Motor neuron (in vitro differentiated cells): ENCODE results near the gene KLHL26. TPM values are rescaled to one million over a fixed set of nuclear protein-coding genes. Genes with fewer than 3 reads are reported as not detected.

Experiments
- ATAC-seq, 8 experiments: fragments of 200-7000 bp; cut with Tn5 transposase; replicated peaks in 6 of 8; 2 replicates each; pipeline ENCODE4 v1.8.0; 2021; ENCODE audit warnings: mild to moderate bottlenecking in 8 of 8, moderate library complexity in 8 of 8
- H3K27ac ChIP-seq, 2 donors: fragments of 250-450 bp; sonication (Bioruptor Pico); 2 replicates each; pipeline ENCODE4 v1.9.0; 2021; ENCODE audit warnings: antibody characterized with exemption in 2 of 2, mild to moderate bottlenecking in 2 of 2, moderate library complexity in 1 of 2
- H3K4me1 ChIP-seq, 2 donors: fragments of 250-450 bp; sonication (Bioruptor Pico); replicated peaks in 1 of 2; 2 replicates each; pipeline ENCODE4 v1.6.1; 2021; ENCODE audit warnings: antibody characterized with exemption in 2 of 2, mild to moderate bottlenecking in 2 of 2, moderate library complexity in 1 of 2
- H3K4me3 ChIP-seq, 5 donors: fragments of 250-450 bp; sonication (Bioruptor Pico); 2 replicates each; pipeline ENCODE4 v1.9.0; 2021; ENCODE audit warnings: antibody characterized with exemption in 5 of 5, mild to moderate bottlenecking in 5 of 5, moderate library complexity in 4 of 5
- WGBS, 10 experiments: fragments of 450-650 bp; shearing (Covaris generic); methylation state at CpG; one replicate each; pipeline ENCODE4 v1.0.0; 2022; 5-methylcytosine and 5-hydroxymethylcytosine counted together
- in situ Hi-C, 9 experiments: fragments of 400-800 bp; cut with MboI; loops; one replicate each; pipeline ENCODE4 v1.15.0; 2021; ENCODE audit warnings: low sequenced_read_pairs in 9 of 9, low pct_unique_long_range_greater_than_20kb in 2 of 9; ENCODE audit not compliant: unreplicated experiment in 9 of 9
- total RNA-seq, 8 experiments: library from RNA; unstranded; fragments of 300-600 nt; gene quantifications; 2 replicates each; pipeline versions ENCODE4 v1.2.3 to v1.2.4, GENCODE V29; 2022

The KLHL26 gene
- total RNA-seq, 8 experiments from 2014 or later, result 0.92 to 8.3 (median 5.6) TPM

DNA sequence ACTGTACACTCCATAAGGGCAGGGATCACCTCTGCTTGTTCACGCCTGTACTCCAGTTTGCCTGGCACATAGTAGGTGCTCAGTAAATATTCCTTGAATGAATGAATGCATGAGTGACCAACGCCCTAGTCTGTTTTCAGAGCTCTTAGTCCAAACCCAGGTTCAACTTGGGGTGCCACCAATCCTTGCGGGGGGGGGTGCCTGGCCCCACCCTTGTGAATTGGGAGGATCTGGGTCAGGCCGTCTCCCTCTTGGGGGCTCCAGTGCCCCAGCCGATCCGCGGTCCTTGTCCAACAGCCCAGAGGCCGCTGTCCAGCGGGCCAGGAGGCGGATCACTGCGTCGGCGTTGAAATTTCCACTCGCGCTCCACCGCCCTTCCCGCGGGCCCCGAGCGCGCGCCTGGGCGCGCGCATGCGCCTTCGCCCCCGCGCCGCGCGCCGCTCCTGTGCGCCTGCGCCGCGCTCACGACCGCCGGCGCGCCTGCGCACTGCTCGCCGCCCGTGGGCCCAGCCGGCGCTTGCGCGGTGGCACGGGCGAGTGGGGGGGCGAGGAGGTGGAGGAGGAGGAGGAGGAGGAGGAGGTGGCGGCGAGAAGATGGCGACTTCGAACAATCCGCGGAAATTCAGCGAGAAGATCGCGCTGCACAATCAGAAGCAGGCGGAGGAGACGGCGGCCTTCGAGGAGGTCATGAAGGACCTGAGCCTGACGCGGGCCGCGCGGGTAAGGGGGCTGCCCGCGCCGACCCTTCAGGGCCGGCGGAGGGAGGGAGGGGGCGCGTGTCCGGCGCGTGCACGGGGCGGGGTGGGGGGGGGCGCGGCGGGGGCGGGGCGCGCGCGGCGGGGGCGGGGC lies 46.5 kb downstream of the KLHL26 start, which contains the start of gene CRTC1:
TSS of gene CRTC1 (plus strand) at position 572 of the 849 bp plus-strand sequence. CDS start at position 595, 23 bp downstream.
- 0 to 83% (median 50%) methylated on average over 1 to 3 of the region's 93 CpGs; no CpG with 5 or more reads in 5 of the 10 experiments for WGBS, 10 experiments
- peak; percentile 83 to 90 (median 89) for ATAC-seq
- in situ Hi-C loops, result no loop called here
- Histone ChIP-seq H3K27ac (peak within 1 kb of the TSS; percentile 90 to 92), H3K4me1 (peaks cover 5 to 8% of the 10 kb centered on the region in 2 donors), H3K4me3 (peak within 1 kb of the TSS; percentile 49 to 92 (median 73))

DNA sequence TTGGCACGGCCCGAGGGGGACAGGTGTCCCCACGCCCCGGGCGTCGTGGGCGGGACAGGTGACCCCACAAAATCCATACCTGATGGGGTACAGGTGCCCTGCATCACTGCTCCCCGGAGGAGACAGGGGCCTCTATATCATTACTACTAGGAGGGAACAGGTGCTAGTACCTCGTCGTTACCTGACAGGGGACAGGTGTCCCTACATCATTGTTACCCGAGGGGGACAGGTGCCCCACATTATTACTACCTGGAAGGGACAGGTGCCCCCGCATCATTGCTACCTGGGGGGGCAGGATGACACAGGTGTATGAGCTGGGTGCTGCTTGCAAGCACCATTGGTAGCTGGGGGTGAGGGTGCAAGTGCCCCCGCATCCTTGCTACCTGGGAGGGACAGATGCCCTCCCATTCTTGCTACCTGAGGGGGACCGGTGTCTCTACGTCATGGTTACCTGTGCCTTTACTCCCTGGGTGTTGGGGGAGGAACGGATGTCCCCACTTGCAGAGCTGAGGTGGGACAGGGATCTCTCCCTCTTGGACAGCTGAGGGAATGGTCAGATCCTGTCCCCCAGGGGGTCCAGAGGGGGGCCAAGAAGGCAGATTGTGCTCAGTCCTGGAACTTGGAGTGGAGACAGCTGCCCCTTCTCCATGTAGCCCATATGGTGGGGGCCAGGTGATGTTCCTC lies 47.3 kb downstream of the KLHL26 start:
- 48 to 100% (median 72%) methylated on average over 1 to 5 of the region's 16 CpGs; no CpG with 5 or more reads in 6 of the 10 experiments for WGBS, 10 experiments
- in situ Hi-C loops, result no loop called here
- Histone ChIP-seq H3K4me1 (peaks cover 5 to 7% of the 10 kb centered on the region in 2 donors), H3K27ac (peak overlapping the region; percentile 90 to 92), H3K4me3 (peak overlapping the region; percentile 49 to 92 (median 73))
- ATAC-seq, result peak in 2 of 8 experiments; percentile 4 to 8

DNA sequence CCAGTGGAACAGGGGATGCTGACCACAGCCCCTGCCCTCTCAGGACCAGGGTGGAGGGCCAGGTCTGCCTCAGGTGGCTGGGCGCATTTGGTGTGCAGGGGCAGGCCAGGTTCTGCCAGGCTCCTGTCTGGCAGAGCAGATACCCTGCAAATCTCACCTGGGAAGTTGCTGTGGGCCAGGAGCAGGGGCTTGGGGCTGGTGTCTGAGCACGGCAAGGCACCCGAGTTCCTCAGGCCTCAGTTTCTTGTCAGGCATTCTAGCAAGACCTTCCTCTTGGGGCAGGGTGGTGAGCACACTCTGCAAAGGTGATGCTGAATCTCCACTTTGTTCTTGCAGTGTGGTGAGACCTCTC lies 47.8 kb downstream of the KLHL26 start:
- Histone ChIP-seq H3K27ac (no peak overlapping the region), H3K4me1 (peaks cover 5 to 7% of the 10 kb centered on the region in 2 donors), H3K4me3 (peak overlapping the region in 3 of 5 donors; percentile 49 to 92 (median 78))
- in situ Hi-C loops, result no loop called here
- 50 to 92% methylated on average over 1 to 2 of the region's 3 CpGs; no CpG with 5 or more reads in 8 of the 10 experiments for WGBS, 10 experiments
- ATAC-seq, result no peak

DNA sequence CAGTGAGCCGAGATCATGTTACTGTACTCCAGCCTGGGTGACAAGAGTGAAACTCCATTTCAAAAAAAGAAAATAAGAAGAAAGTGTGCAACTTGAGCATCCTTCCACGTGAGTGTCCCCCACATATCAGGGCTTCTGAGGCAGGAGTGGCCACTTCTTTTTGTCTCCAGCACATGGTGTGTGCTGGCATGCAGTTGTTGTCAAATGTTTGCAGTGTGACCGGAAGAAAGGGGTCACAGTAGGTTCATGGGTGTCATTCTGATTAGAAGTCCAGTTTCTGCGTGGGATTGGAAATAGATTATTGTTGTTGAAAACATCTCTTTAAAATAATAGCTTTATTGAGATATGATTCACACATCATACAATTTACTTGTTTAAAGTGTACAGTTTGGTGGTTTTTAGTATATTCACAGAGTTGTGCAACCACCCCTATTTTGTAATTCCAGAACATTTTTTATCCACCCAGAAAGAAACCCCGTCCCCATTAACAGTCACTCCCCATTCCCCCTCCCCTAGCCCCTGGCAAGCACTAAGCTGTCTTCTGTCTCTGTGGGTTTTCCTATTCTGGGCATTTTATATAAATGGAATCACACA lies 48.9 kb downstream of the KLHL26 start:
- H3K4me3 ChIP-seq, result no peak overlapping the region
- ATAC-seq, result no peak
- in situ Hi-C loops, result no loop called here

DNA sequence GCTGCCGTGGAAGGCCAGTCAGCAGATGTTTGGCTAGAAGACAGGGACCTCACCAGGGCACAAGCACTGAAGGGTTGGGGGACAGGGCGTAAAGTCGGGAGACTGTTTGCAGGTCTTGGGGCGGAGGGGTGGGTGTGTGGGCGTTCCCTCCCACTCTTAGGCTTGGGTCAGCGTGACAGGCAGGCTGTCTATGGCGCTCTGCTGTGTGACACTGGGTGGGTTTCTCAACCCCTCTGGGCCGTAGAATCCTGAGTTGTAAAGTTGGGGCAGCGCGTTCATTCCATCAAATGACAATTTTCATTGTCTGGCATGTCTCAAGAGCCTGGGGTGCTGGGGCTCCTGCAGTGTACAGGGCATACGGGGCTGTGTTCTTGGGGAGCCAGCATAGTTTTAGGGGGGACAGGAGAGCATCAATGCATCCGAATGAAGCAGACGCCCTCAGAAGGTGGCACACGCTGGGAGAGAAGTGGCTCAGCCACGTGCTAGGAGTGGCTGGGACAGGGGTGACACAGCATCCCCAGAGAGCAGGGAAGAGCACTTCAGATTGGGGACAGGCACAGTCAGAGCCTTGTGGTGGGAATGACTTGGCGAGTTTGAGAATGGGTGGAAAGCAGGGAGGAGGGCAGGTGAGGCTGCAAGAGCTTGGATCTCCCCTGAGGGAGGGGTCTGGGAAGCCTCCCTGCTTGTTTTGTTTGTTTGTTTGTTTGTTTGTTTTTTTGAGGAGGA lies 51.1 kb downstream of the KLHL26 start:
- in situ Hi-C loops, result no loop called here
- no peak for ATAC-seq
- WGBS, 10 experiments, result 77 to 100% (median 91%) methylated on average over 1 to 6 of the region's 16 CpGs; no CpG with 5 or more reads in 4 of the 10 experiments
- Histone ChIP-seq H3K4me1 (peaks cover 5 to 7% of the 10 kb centered on the region in 2 donors), H3K4me3 (no peak overlapping the region), H3K27ac (no peak overlapping the region)

More for the DNA sequence above, 48.9 kb downstream of the KLHL26 start:
- Histone ChIP-seq H3K4me1 (peaks cover 5 to 7% of the 10 kb centered on the region in 2 donors), H3K27ac (no peak overlapping the region)
- 22 to 100% (median 83%) methylated on average over 1 to 4 of the region's 5 CpGs; no CpG with 5 or more reads in 1 of the 10 experiments for WGBS, 10 experiments

DNA sequence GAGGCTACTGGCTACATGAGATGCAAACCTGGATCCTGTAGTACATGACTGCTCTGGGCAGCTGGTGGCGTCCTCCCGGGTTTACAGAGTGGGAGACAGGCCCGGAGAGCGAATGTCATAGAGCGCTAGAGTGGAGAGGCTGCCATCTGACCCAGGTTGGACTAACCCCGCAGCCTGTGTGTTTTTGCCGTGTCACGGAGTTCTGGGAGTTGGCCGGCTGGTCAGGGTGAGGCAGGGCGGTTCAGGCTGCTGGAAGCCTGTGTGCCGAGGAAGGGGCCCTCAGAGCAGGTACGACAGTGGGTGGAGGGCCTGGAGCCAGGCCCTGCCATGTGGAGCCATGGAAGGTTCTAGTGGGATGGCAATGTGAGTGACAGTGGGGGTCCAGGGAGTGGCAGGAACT lies 59.2 kb downstream of the KLHL26 start:
- 92 to 100% (median 95%) methylated on average over 1 to 6 of the region's 12 CpGs; no CpG with 5 or more reads in 6 of the 10 experiments for WGBS, 10 experiments
- no peak for ATAC-seq
- in situ Hi-C loops, result no loop called here
- Histone ChIP-seq H3K4me3 (no peak overlapping the region), H3K4me1 (peaks cover 2 to 13% of the 10 kb centered on the region in 2 donors), H3K27ac (no peak overlapping the region)

DNA sequence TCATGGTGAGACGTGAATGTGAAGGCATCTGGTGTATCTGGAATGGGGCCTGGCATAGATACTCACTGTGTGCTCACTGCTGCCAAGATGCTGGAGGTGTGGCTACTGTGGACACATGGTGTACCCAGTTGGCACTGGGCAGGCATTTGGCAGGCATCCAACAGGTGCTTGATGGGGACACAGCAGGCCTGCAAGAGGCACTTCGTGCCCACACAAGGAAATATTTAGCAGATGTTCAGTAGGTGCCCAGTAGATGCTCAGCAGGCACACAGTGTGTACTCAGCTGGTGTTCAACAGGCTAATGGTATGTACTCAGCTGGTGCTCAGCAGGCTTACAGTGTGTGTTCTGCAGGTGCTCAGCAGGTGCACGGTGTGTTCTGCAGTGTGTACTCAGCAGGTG lies 60.9 kb downstream of the KLHL26 start:
- no peak for ATAC-seq
- 80 to 100% methylated on average over 1 of the region's 3 CpGs; no CpG with 5 or more reads in 8 of the 10 experiments for WGBS, 10 experiments
- Histone ChIP-seq H3K4me3 (no peak overlapping the region), H3K4me1 (peaks cover 8 to 19% of the 10 kb centered on the region in 2 donors), H3K27ac (no peak overlapping the region)
- in situ Hi-C loops, result no loop called here

DNA sequence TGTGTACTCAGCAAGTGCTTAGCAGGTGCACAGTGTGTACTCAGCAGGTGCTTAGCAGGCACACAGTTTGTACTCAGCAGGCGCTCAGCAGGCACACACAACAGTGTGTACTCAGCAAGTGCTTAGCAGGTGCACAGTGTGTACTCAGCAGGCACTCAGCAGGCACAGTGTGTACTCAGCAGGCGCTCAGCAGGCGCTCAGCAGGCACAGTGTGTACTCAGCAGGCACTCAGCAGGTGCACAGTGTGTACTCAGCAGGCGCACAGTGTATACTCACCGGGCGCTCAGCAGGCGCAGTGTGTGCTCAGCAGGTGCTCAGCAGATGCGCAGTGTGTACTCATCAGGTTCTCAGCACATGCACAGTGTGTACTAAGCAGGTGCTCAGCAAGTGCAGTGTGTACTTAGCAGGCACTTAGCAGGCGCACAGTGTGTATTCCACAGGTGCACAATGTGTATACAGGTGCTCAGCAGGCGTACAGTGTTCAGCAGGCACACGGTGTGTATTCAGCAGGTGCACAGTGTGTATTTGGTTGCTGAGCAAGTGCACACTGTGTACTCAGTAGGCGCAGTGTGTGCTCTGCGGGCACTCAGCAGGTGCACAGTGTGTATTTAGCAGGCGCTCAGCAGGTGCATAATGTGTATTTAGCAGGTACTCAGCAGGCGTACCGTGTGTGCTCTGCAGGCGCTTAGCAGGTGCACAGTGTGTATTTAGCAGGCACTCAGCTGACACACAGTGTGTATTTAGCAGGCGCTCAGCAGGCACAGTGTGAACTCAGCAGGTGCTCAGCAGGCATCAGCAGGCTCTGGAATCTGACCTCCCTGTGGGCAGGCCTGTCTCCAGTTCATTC lies 61.7 kb downstream of the KLHL26 start:
- in situ Hi-C loops, result no loop called here
- H3K27ac ChIP-seq, result no peak overlapping the region
- peaks cover 8 to 19% of the 10 kb centered on the region in 2 donors for H3K4me1 ChIP-seq
- no peak for ATAC-seq
- whole genome bisulfite sequencing, 10 experiments, result 83 to 100% (median 91%) methylated on average over 3 to 13 of the region's 18 CpGs; no CpG with 5 or more reads in 2 of the 10 experiments
- H3K4me3 ChIP-seq, result no peak overlapping the region

DNA sequence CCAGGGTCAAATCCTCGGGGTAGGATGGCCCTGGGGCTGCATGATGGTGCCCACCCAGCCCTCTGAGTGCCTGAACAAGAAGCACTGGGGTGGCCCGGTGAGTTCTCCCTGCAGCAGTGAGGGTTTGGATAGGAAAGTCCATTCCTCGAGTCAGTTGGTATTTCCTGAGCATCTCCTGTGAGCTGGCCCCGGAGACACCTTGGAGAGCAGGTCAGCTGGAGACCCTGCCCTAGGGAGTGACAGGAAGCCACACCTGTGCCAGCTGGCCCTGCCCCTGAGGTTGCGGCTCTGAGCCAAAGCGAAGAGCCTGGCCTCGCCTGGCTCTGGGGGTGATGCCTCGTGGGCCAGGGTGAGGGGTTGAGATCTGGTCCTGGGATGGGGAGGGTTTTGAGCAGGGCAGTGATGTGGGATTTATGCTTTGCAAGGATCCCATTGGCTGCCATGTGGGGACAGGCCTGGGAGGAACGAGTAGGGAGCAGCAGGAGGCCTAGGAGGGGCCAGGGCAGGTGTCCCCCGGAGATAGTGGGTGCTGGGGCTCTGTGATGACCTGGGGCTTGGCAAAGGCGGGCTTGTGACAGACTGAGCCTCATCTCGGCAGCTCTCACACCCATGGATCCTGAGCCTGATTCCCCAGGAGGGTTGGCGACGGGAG lies 62.7 kb downstream of the KLHL26 start:
- Histone ChIP-seq H3K4me1 (peaks cover 8 to 19% of the 10 kb centered on the region in 2 donors), H3K4me3 (no peak overlapping the region), H3K27ac (no peak overlapping the region)
- no peak for ATAC-seq
- in situ Hi-C loops, result no loop called here
- 64 to 100% (median 82%) methylated on average over 1 to 9 of the region's 14 CpGs; no CpG with 5 or more reads in 5 of the 10 experiments for WGBS, 10 experiments

DNA sequence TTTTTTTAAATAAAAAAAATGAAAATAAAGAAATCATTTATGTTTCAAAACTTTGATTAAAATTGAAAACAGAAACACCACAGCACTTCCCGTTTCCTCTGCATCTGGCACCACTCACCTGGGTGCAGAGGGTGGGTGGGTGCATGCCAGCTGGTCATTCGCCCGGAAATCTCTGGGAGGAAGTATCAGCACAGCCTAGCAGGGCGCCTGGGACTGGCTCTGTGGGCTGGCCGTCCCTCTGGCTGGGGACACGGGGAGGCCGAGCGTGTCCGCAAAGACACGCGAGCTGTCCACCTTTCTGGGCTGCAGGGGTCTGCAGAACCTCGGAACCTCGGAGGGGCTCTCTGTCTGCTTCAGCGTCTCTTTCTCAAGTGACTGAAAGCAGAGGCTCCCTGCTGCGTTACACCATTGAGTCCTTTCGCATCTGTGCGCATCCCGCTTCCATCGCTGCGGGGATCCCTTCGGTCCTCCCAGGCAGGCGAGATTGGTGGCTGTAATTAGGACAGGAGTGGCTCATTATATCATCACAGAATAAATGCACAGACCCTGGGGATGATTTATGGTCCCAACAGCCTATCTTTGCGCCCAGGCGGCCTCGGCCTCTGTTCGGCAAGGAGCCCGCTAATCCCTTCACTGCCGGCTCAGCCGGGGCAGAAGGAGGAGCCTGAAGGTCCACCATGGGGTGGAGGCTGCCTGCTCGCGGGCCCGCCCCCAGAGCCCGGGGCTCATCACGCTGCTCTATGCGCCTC lies 63.8 kb downstream of the KLHL26 start:
- 0 to 10% (median 3%) methylated on average over 2 to 14 of the region's 35 CpGs; no CpG with 5 or more reads in 4 of the 10 experiments for WGBS, 10 experiments
- in situ Hi-C loops, result no loop called here
- Histone ChIP-seq H3K4me3 (peak overlapping the region; percentile 10 to 27 (median 17)), H3K27ac (peak overlapping the region; percentile 34 to 48), H3K4me1 (peaks cover 8 to 19% of the 10 kb centered on the region in 2 donors)
- ATAC-seq, result peak; percentile 94 to 99 (median 98)

DNA sequence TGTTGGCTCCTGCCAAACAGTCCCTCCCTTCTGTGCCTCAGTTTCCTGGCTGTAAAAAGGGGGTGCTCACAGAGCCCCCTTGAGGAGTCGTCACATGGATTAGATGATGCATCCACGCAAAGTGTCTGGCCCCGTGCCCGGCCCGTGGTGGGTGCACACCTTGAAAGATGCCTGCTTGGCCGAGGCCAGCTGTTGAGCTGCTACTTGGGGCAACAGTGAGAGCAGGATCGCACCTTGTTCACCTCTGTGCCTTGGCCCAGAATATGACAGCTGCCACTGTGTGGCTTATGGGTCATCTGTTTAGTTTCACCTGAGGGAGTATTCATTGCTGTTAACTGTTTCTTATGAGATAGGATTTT lies 64.4 kb downstream of the KLHL26 start:
- peak in 7 of 8 experiments; percentile 3 to 31 (median 14) for ATAC-seq
- 17 to 40% methylated on average over 1 to 2 of the region's 7 CpGs; no CpG with 5 or more reads in 8 of the 10 experiments for WGBS, 10 experiments
- peak overlapping the region; percentile 10 to 27 (median 17) for H3K4me3 ChIP-seq

More for the DNA sequence above, 64.4 kb downstream of the KLHL26 start:
- H3K27ac ChIP-seq, result peak overlapping the region in 1 of 2 donors; percentile 48
- peaks cover 8 to 19% of the 10 kb centered on the region in 2 donors for H3K4me1 ChIP-seq
- in situ Hi-C loops, result no loop called here
